PC-3 (cell line): Measurements from ENCODE around the gene WDR86.

Experiments used
- EZH2 ChIP-seq: fragments of 300-600 bp; sonication (generic); IDR thresholded peaks from one replicate; pipeline ENCODE4 v1.6.1; 2017; ENCODE audit warnings: antibody characterized with exemption, mild to moderate bottlenecking, low read length; ENCODE audit not compliant: unreplicated experiment
- TF ChIP-seq, protein P1 (sequence below): fragments of 300-600 bp; sonication (generic); conservative IDR thresholded peaks from 2 replicates; pipeline ENCODE4 v1.5.1; 2017; ENCODE audit warnings: antibody characterized with exemption, low read depth, mild to moderate bottlenecking, low read length

DNA sequence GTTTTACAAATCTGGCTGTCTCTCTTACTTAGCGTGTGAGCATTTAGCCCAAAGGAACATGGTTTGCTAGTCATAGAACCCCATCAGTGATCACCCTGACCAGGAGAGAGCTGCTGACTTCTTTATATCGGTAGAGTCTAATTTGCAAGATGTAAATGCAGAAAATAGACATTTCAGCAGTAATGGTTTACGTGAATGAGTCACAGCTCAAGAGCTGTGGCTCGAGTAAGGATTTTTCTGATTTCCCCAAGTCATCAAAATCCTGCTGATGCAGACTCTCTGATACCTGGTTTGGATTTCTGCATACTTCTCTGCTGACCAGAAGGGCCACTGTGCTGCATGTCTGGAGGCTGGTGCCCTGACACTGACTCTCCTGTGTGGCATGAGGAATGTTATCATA is 42.6 kb downstream of the WDR86 start:
- TF ChIP-seq, protein P1, sequence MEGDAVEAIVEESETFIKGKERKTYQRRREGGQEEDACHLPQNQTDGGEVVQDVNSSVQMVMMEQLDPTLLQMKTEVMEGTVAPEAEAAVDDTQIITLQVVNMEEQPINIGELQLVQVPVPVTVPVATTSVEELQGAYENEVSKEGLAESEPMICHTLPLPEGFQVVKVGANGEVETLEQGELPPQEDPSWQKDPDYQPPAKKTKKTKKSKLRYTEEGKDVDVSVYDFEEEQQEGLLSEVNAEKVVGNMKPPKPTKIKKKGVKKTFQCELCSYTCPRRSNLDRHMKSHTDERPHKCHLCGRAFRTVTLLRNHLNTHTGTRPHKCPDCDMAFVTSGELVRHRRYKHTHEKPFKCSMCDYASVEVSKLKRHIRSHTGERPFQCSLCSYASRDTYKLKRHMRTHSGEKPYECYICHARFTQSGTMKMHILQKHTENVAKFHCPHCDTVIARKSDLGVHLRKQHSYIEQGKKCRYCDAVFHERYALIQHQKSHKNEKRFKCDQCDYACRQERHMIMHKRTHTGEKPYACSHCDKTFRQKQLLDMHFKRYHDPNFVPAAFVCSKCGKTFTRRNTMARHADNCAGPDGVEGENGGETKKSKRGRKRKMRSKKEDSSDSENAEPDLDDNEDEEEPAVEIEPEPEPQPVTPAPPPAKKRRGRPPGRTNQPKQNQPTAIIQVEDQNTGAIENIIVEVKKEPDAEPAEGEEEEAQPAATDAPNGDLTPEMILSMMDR: no peak
- no peak for TF ChIP-seq EZH2
